ENCODE data around the gene FAM107B. TPM values are rescaled to one million over a fixed set of nuclear protein-coding genes. Genes with fewer than 3 reads are reported as not detected.

The FAM107B gene
- total RNA-seq, 4 donors from 2014 or later, result 31.5 to 59.0 (median 39.3) TPM

DNA sequence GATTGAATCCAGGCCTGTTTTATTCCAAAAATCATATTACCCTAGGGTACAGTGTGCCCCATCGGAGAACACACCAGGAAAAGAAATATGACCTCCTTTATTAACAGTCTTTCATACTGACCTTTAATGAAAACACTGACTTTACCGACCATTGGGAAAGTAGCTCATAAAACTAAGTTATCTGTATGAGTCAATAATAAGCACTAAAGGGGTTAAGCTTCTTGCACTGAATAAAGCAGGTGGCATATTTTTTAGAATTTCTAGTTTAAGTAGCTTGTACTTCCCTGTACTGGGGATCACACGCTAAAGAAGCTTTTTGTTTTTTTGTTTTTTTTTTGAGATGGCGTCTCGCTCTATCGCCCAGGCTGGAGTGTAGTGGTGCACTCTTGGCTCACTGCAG is 199.8 kb downstream of the FAM107B start:
- TF ChIP-seq, protein P1, sequence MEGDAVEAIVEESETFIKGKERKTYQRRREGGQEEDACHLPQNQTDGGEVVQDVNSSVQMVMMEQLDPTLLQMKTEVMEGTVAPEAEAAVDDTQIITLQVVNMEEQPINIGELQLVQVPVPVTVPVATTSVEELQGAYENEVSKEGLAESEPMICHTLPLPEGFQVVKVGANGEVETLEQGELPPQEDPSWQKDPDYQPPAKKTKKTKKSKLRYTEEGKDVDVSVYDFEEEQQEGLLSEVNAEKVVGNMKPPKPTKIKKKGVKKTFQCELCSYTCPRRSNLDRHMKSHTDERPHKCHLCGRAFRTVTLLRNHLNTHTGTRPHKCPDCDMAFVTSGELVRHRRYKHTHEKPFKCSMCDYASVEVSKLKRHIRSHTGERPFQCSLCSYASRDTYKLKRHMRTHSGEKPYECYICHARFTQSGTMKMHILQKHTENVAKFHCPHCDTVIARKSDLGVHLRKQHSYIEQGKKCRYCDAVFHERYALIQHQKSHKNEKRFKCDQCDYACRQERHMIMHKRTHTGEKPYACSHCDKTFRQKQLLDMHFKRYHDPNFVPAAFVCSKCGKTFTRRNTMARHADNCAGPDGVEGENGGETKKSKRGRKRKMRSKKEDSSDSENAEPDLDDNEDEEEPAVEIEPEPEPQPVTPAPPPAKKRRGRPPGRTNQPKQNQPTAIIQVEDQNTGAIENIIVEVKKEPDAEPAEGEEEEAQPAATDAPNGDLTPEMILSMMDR (IDR thresholded peaks at IDR 0.05; ENCODE audit: low read depth), result no peak

GRCh38 chr10:14574291-14574690 is 200.4 kb downstream of the FAM107B start:
- TF ChIP-seq, protein P1 (IDR thresholded peaks at IDR 0.05; ENCODE audit: low read depth), result no peak

- TF ChIP-seq, protein P1 (IDR thresholded peaks at IDR 0.05; ENCODE audit: low read depth), result no peak
Measured at GRCh38 chr10:14573666-14574261, 200.9 kb downstream of the FAM107B start.

- TF ChIP-seq, protein P1 (IDR thresholded peaks at IDR 0.05; ENCODE audit: low read depth), result no peak
Measured at GRCh38 chr10:14572811-14573210, 201.9 kb downstream of the FAM107B start.

DNA sequence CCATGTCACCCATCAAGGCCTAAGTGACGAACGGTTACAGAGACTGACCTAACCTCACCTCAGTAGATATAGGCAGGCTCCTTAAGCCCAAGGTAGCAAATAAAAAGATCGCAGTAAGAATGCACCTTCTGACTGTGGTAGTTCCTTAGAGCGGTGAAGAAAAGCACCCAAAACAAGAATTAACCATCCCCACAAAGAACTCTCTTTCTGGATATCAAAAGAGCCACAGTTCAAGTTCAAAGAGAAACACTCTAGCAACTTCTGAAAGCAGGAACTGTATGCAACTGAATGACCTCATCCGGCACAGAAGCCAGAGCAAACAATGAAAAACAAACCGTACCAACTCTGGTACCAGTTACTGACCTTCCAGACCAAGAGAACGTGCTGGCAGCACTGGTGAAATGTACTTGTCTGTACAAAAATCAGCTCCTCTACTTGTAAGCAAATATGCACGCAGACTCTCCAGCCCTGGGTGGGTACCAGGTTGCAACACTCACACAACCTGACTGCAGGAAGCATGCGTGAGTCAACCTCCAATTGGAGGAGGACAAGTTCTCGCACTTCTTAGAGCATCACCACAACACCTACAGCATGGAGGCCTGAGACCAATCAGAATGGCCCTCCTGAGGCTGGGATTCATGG is 202.7 kb downstream of the FAM107B start:
- TF ChIP-seq, protein P1 (IDR thresholded peaks at IDR 0.05; ENCODE audit: low read depth), result no peak

GRCh38 chr10:14570800-14571199 is 203.9 kb downstream of the FAM107B start:
- TF ChIP-seq, protein P1 (IDR thresholded peaks at IDR 0.05; ENCODE audit: low read depth), result no peak

GRCh38 chr10:14569274-14570060 is 205.2 kb downstream of the FAM107B start:
- TF ChIP-seq, protein P1 (IDR thresholded peaks at IDR 0.05; ENCODE audit: low read depth), result no peak

Measured in subcutaneous adipose tissue (tissue), 4 donors.